ENCODE data around the gene CISTR.

DNA sequence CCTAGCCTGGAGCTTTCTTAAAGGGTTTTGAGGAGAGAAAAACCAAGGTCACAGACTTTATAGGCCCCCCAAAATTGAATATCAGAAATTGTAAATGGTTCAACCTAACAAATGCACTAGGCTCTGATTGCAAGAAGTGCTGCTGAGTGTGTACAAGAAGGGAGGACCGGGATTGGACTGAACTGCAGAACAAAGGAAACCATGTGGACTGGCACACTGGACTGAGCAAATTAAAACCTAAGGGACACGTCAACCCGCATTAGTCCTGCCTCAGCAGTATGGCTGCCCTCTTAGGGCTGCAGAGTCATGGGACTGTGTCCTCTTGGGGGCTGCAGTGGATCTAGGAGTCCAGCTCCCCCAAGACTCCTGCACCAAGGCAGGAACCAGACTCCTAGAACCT, 842 bp upstream of the CISTR start:
- TF ChIP-seq IKZF3 (tag by site-specific recombination; IDR thresholded peaks at IDR 0.05) (no peak), ZFP41 (tag by site-specific recombination; IDR thresholded peaks at IDR 0.05; ENCODE audit: borderline replicate concordance) (no peak), GLI2 (tag by site-specific recombination; IDR thresholded peaks at IDR 0.05; ENCODE audit: borderline replicate concordance, low read depth) (no peak), ZBTB20 (tag by site-specific recombination; IDR thresholded peaks at IDR 0.05) (no peak), ZNF311 (tag by site-specific recombination; IDR thresholded peaks at IDR 0.05; ENCODE audit: borderline replicate concordance) (no peak), ZNF48 (tag by site-specific recombination; IDR thresholded peaks at IDR 0.05) (no peak)
- TF ChIP-seq, protein P1, sequence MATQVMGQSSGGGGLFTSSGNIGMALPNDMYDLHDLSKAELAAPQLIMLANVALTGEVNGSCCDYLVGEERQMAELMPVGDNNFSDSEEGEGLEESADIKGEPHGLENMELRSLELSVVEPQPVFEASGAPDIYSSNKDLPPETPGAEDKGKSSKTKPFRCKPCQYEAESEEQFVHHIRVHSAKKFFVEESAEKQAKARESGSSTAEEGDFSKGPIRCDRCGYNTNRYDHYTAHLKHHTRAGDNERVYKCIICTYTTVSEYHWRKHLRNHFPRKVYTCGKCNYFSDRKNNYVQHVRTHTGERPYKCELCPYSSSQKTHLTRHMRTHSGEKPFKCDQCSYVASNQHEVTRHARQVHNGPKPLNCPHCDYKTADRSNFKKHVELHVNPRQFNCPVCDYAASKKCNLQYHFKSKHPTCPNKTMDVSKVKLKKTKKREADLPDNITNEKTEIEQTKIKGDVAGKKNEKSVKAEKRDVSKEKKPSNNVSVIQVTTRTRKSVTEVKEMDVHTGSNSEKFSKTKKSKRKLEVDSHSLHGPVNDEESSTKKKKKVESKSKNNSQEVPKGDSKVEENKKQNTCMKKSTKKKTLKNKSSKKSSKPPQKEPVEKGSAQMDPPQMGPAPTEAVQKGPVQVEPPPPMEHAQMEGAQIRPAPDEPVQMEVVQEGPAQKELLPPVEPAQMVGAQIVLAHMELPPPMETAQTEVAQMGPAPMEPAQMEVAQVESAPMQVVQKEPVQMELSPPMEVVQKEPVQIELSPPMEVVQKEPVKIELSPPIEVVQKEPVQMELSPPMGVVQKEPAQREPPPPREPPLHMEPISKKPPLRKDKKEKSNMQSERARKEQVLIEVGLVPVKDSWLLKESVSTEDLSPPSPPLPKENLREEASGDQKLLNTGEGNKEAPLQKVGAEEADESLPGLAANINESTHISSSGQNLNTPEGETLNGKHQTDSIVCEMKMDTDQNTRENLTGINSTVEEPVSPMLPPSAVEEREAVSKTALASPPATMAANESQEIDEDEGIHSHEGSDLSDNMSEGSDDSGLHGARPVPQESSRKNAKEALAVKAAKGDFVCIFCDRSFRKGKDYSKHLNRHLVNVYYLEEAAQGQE (tag by site-specific recombination; IDR thresholded peaks at IDR 0.05), result no peak
- TF ChIP-seq, protein P2, sequence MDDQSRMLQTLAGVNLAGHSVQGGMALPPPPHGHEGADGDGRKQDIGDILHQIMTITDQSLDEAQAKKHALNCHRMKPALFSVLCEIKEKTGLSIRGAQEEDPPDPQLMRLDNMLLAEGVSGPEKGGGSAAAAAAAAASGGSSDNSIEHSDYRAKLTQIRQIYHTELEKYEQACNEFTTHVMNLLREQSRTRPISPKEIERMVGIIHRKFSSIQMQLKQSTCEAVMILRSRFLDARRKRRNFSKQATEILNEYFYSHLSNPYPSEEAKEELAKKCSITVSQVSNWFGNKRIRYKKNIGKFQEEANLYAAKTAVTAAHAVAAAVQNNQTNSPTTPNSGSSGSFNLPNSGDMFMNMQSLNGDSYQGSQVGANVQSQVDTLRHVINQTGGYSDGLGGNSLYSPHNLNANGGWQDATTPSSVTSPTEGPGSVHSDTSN (CRISPR knock-in tag; IDR thresholded peaks at IDR 0.05), result no peak
- TF ChIP-seq, protein P3, sequence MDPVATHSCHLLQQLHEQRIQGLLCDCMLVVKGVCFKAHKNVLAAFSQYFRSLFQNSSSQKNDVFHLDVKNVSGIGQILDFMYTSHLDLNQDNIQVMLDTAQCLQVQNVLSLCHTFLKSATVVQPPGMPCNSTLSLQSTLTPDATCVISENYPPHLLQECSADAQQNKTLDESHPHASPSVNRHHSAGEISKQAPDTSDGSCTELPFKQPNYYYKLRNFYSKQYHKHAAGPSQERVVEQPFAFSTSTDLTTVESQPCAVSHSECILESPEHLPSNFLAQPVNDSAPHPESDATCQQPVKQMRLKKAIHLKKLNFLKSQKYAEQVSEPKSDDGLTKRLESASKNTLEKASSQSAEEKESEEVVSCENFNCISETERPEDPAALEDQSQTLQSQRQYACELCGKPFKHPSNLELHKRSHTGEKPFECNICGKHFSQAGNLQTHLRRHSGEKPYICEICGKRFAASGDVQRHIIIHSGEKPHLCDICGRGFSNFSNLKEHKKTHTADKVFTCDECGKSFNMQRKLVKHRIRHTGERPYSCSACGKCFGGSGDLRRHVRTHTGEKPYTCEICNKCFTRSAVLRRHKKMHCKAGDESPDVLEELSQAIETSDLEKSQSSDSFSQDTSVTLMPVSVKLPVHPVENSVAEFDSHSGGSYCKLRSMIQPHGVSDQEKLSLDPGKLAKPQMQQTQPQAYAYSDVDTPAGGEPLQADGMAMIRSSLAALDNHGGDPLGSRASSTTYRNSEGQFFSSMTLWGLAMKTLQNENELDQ (tag by site-specific recombination; IDR thresholded peaks at IDR 0.05; ENCODE audit: low read depth), result no peak
- TF ChIP-seq, protein P4, sequence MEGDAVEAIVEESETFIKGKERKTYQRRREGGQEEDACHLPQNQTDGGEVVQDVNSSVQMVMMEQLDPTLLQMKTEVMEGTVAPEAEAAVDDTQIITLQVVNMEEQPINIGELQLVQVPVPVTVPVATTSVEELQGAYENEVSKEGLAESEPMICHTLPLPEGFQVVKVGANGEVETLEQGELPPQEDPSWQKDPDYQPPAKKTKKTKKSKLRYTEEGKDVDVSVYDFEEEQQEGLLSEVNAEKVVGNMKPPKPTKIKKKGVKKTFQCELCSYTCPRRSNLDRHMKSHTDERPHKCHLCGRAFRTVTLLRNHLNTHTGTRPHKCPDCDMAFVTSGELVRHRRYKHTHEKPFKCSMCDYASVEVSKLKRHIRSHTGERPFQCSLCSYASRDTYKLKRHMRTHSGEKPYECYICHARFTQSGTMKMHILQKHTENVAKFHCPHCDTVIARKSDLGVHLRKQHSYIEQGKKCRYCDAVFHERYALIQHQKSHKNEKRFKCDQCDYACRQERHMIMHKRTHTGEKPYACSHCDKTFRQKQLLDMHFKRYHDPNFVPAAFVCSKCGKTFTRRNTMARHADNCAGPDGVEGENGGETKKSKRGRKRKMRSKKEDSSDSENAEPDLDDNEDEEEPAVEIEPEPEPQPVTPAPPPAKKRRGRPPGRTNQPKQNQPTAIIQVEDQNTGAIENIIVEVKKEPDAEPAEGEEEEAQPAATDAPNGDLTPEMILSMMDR (tag by site-specific recombination; IDR thresholded peaks at IDR 0.05), result no peak

Measured in HEK293 (cell line).